DOHH2 (cell line): Measurements from ENCODE around the gene OMP.

Experiments used
- H3F3A ChIP-seq: fragments of 200-600 bp; sonication (generic), shearing (Covaris generic); 2 replicates; pipeline ENCODE4 v1.6.0; 2016; ENCODE audit warnings: antibody characterized with exemption, mild to moderate bottlenecking; ENCODE audit not compliant: control insufficient read depth, insufficient read depth
- H3K27ac ChIP-seq: fragments of 200-600 bp; sonication (generic); 2 replicates; pipeline ENCODE4 v1.5.1; 2014; ENCODE audit warnings: low read depth, mild to moderate bottlenecking, low read length, moderate library complexity
- H3K27me3 ChIP-seq: fragments of 200-600 bp; sonication (generic); 2 replicates; pipeline ENCODE4 v1.6.1; 2014; ENCODE audit warnings: mild to moderate bottlenecking, low read length, mixed read lengths; ENCODE audit not compliant: control insufficient read depth
- H3K36me3 ChIP-seq: fragments of 200-600 bp; sonication (generic); 2 replicates; pipeline ENCODE4 v1.6.1; 2014; ENCODE audit warnings: mild to moderate bottlenecking, low read length, moderate library complexity, mixed read lengths; ENCODE audit not compliant: control insufficient read depth
- H3K4me1 ChIP-seq: fragments of 200-600 bp; sonication (generic); 2 replicates; pipeline ENCODE4 v1.6.1; 2014; ENCODE audit warnings: mild to moderate bottlenecking, low read length, mixed read lengths; ENCODE audit not compliant: control insufficient read depth
- H3K4me2 ChIP-seq: fragments of 200-600 bp; sonication (generic); 2 replicates; pipeline ENCODE4 v1.6.0; 2014; ENCODE audit warnings: mild to moderate bottlenecking, low read length, moderate library complexity
- H3K4me3 ChIP-seq: fragments of 200-600 bp; sonication (generic); 2 replicates; pipeline ENCODE4 v1.5.1; 2014; ENCODE audit warnings: mild to moderate bottlenecking, low read length, mixed read lengths
- H3K79me2 ChIP-seq: fragments of 200-600 bp; sonication (generic); 2 replicates; pipeline ENCODE4 v1.6.1; 2014; ENCODE audit warnings: mild to moderate bottlenecking, low read length, mixed read lengths; ENCODE audit not compliant: control insufficient read depth
- H3K9me2 ChIP-seq: fragments of 200-600 bp; sonication (generic); replicated peaks from 2 replicates; pipeline ENCODE4 v1.6.1; 2014; ENCODE audit warnings: mild to moderate bottlenecking, low read length, mixed read lengths; ENCODE audit not compliant: control insufficient read depth
- H3K9me3 ChIP-seq: fragments of 200-600 bp; sonication (generic); 2 replicates; pipeline ENCODE4 v1.6.1; 2014; ENCODE audit warnings: antibody characterized with exemption, low read length, mixed read lengths; ENCODE audit not compliant: control insufficient read depth, insufficient read depth
- H4K20me1 ChIP-seq: fragments of 200-600 bp; sonication (generic); 2 replicates; pipeline ENCODE4 v1.6.0; 2014; ENCODE audit warnings: low read depth, mild to moderate bottlenecking, antibody characterized with exemption, low read length, moderate library complexity; ENCODE audit not compliant: control insufficient read depth, insufficient read depth
- CTCF ChIP-seq: fragments of 200-600 bp; sonication (generic); IDR thresholded peaks from one replicate; pipeline ENCODE4 v1.5.1; 2014; ENCODE audit warnings: antibody characterized with exemption, mild to moderate bottlenecking, low read depth, low read length; ENCODE audit not compliant: poor library complexity, severe bottlenecking
- EZH2phosphoT487 ChIP-seq: fragments of 200-600 bp; sonication (generic); IDR thresholded peaks from 2 replicates; pipeline ENCODE4 v1.6.1; 2017; ENCODE audit warnings: borderline replicate concordance, mild to moderate bottlenecking, antibody characterized with exemption, low read length, moderate library complexity, mixed read lengths

Gene OMP

GRCh38 chr11:77115181-77115611 is 12.6 kb downstream of the OMP start:
- H3K27ac ChIP-seq, result no peak overlapping the region
- no peaks in the 10 kb centered on the region for H3K4me1 ChIP-seq
- no peak overlapping the region for H3K4me2 ChIP-seq
- no peaks in the 10 kb centered on the region for H3K9me2 ChIP-seq
- H3K79me2 ChIP-seq, result no peaks in the 10 kb centered on the region
- no peaks in the 10 kb centered on the region for H4K20me1 ChIP-seq
- no peaks in the 10 kb centered on the region for H3K36me3 ChIP-seq
- H3F3A ChIP-seq, result no peaks in the 10 kb centered on the region
- no peak overlapping the region for H3K4me3 ChIP-seq
- no peaks in the 10 kb centered on the region for H3K9me3 ChIP-seq
- no peaks in the 10 kb centered on the region for H3K27me3 ChIP-seq
- peak; percentile 40 for TF ChIP-seq CTCF
- no peak for TF ChIP-seq EZH2phosphoT487

- no peaks in the 10 kb centered on the region for H3K9me3 ChIP-seq
- no peak for TF ChIP-seq EZH2phosphoT487
- no peaks in the 10 kb centered on the region for H3K4me1 ChIP-seq
- H3F3A ChIP-seq, result no peaks in the 10 kb centered on the region
- H3K27me3 ChIP-seq, result no peaks in the 10 kb centered on the region
- H3K4me3 ChIP-seq, result no peak overlapping the region
- no peaks in the 10 kb centered on the region for H3K9me2 ChIP-seq
- H4K20me1 ChIP-seq, result no peaks in the 10 kb centered on the region
- no peak overlapping the region for H3K4me2 ChIP-seq
- no peak overlapping the region for H3K27ac ChIP-seq
- no peaks in the 10 kb centered on the region for H3K36me3 ChIP-seq
- no peaks in the 10 kb centered on the region for H3K79me2 ChIP-seq
Measured at GRCh38 chr11:77115956-77116355, 13.3 kb downstream of the OMP start.

- no peaks in the 10 kb centered on the region for H4K20me1 ChIP-seq
- no peaks in the 10 kb centered on the region for H3K79me2 ChIP-seq
- no peak overlapping the region for H3K4me3 ChIP-seq
- no peaks in the 10 kb centered on the region for H3F3A ChIP-seq
- no peaks in the 10 kb centered on the region for H3K27me3 ChIP-seq
- H3K4me1 ChIP-seq, result no peaks in the 10 kb centered on the region
- no peaks in the 10 kb centered on the region for H3K9me2 ChIP-seq
- no peak overlapping the region for H3K4me2 ChIP-seq
- TF ChIP-seq EZH2phosphoT487 (no peak), CTCF (no peak)
- H3K9me3 ChIP-seq, result no peaks in the 10 kb centered on the region
- H3K36me3 ChIP-seq, result no peaks in the 10 kb centered on the region
- H3K27ac ChIP-seq, result no peak overlapping the region
Measured at GRCh38 chr11:77117492-77117891, 14.9 kb downstream of the OMP start.

GRCh38 chr11:77118086-77118485 is 15.4 kb downstream of the OMP start:
- Histone ChIP-seq H3K4me3 (no peak overlapping the region), H4K20me1 (no peaks in the 10 kb centered on the region), H3K9me3 (no peaks in the 10 kb centered on the region), H3K36me3 (no peaks in the 10 kb centered on the region), H3K27me3 (no peaks in the 10 kb centered on the region), H3F3A (no peaks in the 10 kb centered on the region), H3K4me1 (no peaks in the 10 kb centered on the region), H3K9me2 (no peaks in the 10 kb centered on the region), H3K27ac (no peak overlapping the region), H3K4me2 (no peak overlapping the region), H3K79me2 (no peaks in the 10 kb centered on the region)
- TF ChIP-seq EZH2phosphoT487, result no peak
- no peak for TF ChIP-seq CTCF
